Sigmoid colon (tissue), 7 donors: ENCODE results near the gene LRRC2. TPM values are rescaled to one million over a fixed set of nuclear protein-coding genes. Genes with fewer than 3 reads are reported as not detected.

Experiments used
- DNase-seq: peaks from one replicate; pipeline ENCODE4 v3.0.0-alpha.2; 2019
- H3K27ac ChIP-seq, 4 donors: fragments of 200-600 bp; sonication (generic); one replicate each; pipeline ENCODE4 v1.5.1; 2016 to 2019; ENCODE audit warnings: mild to moderate bottlenecking in 1 of 4
- H3K27me3 ChIP-seq, 3 donors: fragments of 200-600 bp; sonication (generic); one replicate each; pipeline ENCODE4 v1.5.1; 2019; ENCODE audit warnings: mild to moderate bottlenecking in 1 of 3
- H3K36me3 ChIP-seq, 4 donors: fragments of 200-600 bp; sonication (generic); one replicate each; pipeline ENCODE4 v1.5.1; 2016 to 2019
- H3K4me1 ChIP-seq, 4 donors: fragments of 200-600 bp; sonication (generic); one replicate each; pipeline ENCODE4 v1.5.1; 2017 to 2019
- H3K4me3 ChIP-seq, 4 donors: fragments of 200-600 bp; sonication (generic); one replicate each; pipeline ENCODE4 v1.5.1; 2017 to 2019; ENCODE audit warnings: mild to moderate bottlenecking in 2 of 4, moderate library complexity in 1 of 4
- H3K9me3 ChIP-seq, 4 donors: fragments of 200-600 bp in 3 of 4; sonication (generic) in 3 of 4; one replicate each; pipeline versions ENCODE4 v1.5.1 to v1.6.1; 2013 to 2019
- EP300 ChIP-seq, 4 donors: sonication (generic); formaldehyde crosslinking; IDR thresholded peaks; one replicate each; pipeline ENCODE4 v1.6.1; 2017; ENCODE audit warnings: antibody characterized with exemption in 4 of 4
- POLR2A ChIP-seq, 2 donors: fragments of 450-650 bp; IDR thresholded peaks; one replicate each; pipeline ENCODE4 v1.6.1; 2016; ENCODE audit warnings: antibody characterized with exemption in 2 of 2, mild to moderate bottlenecking in 2 of 2, moderate library complexity in 2 of 2
- POLR2AphosphoS5 ChIP-seq, 4 donors: sonication (generic); formaldehyde crosslinking; IDR thresholded peaks; one replicate each; pipeline ENCODE4 v1.6.1; 2017; ENCODE audit warnings: antibody characterized with exemption in 4 of 4
- WGBS, 2 donors: extraction: QIAGEN DNeasy Blood & Tissue Kit; methylation state at CpG; one replicate each; pipeline ENCODE4 v1.1.7; 2013; 5-methylcytosine and 5-hydroxymethylcytosine counted together
- intact Hi-C: fragments of 100-400 bp; cut with DNase I; formaldehyde crosslinking; loops from one replicate; pipeline ENCODE4 v1.15.1; 2023
- polyA plus RNA-seq, 3 donors: library from polyadenylated mRNA; stranded (reverse); fragments of 200-250 nt; gene quantifications; one replicate each; pipeline ENCODE4 v1.2.3, GENCODE V29; 2013
- total RNA-seq, 4 donors: library from RNA; depleted of rRNA; stranded (reverse); fragments of >200 nt; gene quantifications; one replicate each; pipeline ENCODE4 v1.1.0, GENCODE V29; 2016
- TF ChIP-seq, protein P1 (sequence below), 4 experiments: fragments of 450-650 bp in 3 of 4; fragments of 200-600 bp in 1 of 4; IDR thresholded peaks; one replicate each; pipeline ENCODE4 v1.5.1; 2016 to 2019; ENCODE audit warnings: antibody characterized with exemption in 4 of 4, mild to moderate bottlenecking in 3 of 4, moderate library complexity in 2 of 4
- donor health status: healthy with polysubstance abuse.
- donor health status: Bipolar disorder and iron deficiency.
- donor health status: healthy.

The LRRC2 gene
- total and polyA plus RNA-seq, 7 donors, result 0.46 to 11.1 (median 3.6) TPM

DNA sequence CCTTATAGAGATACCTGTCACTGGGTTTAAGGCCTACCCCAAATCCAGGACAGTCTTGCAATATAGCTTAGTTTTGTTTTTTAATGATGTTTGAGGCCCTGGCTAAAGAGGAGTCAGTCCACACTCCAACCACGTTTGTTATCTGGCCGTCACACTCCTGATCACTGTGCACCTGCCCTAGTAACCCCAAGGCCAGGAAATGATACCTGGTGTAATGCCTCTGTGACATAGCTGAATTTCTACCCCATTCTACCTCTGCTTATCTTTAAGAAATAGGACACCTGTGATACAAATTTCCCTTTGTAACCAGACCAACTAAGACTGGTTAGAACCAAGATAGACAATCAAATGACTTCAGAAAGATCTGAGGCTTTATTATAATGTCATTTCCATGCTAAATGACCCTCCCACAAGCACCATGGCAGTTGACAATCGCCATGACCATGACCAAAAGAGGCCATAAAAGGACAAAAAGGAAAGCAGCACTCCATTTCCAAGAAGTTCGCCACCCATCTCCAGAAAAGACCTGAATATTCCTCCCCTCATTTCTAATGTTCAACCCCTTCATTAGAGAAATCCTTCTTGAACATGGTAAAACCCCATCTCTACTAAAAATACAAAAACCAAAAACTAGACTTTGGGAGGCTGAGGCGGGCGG, 73.1 kb downstream of the LRRC2 start:
- Histone ChIP-seq H3K27ac (no peak overlapping the region), H3K27me3 (no peaks in the 10 kb centered on the region), H3K36me3 (no peaks in the 10 kb centered on the region), H3K4me3 (no peak overlapping the region), H3K9me3 (no peaks in the 10 kb centered on the region), H3K4me1 (peaks cover 0 to 11% (median 11%) of the 10 kb centered on the region in 4 donors)
- 85 to 87% methylated on average over 6 of the region's 6 CpGs for WGBS, 2 donors
- intact Hi-C loops, result no loop called here
- TF ChIP-seq POLR2A (IDR thresholded peaks at IDR 0.05), result no peak
- no peak for TF ChIP-seq POLR2AphosphoS5 (IDR thresholded peaks at IDR 0.05)
- TF ChIP-seq, protein P1, sequence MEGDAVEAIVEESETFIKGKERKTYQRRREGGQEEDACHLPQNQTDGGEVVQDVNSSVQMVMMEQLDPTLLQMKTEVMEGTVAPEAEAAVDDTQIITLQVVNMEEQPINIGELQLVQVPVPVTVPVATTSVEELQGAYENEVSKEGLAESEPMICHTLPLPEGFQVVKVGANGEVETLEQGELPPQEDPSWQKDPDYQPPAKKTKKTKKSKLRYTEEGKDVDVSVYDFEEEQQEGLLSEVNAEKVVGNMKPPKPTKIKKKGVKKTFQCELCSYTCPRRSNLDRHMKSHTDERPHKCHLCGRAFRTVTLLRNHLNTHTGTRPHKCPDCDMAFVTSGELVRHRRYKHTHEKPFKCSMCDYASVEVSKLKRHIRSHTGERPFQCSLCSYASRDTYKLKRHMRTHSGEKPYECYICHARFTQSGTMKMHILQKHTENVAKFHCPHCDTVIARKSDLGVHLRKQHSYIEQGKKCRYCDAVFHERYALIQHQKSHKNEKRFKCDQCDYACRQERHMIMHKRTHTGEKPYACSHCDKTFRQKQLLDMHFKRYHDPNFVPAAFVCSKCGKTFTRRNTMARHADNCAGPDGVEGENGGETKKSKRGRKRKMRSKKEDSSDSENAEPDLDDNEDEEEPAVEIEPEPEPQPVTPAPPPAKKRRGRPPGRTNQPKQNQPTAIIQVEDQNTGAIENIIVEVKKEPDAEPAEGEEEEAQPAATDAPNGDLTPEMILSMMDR (IDR thresholded peaks at IDR 0.05), result no peak
- TF ChIP-seq EP300 (IDR thresholded peaks at IDR 0.05), result no peak
- DNase-seq, result no peak

DNA sequence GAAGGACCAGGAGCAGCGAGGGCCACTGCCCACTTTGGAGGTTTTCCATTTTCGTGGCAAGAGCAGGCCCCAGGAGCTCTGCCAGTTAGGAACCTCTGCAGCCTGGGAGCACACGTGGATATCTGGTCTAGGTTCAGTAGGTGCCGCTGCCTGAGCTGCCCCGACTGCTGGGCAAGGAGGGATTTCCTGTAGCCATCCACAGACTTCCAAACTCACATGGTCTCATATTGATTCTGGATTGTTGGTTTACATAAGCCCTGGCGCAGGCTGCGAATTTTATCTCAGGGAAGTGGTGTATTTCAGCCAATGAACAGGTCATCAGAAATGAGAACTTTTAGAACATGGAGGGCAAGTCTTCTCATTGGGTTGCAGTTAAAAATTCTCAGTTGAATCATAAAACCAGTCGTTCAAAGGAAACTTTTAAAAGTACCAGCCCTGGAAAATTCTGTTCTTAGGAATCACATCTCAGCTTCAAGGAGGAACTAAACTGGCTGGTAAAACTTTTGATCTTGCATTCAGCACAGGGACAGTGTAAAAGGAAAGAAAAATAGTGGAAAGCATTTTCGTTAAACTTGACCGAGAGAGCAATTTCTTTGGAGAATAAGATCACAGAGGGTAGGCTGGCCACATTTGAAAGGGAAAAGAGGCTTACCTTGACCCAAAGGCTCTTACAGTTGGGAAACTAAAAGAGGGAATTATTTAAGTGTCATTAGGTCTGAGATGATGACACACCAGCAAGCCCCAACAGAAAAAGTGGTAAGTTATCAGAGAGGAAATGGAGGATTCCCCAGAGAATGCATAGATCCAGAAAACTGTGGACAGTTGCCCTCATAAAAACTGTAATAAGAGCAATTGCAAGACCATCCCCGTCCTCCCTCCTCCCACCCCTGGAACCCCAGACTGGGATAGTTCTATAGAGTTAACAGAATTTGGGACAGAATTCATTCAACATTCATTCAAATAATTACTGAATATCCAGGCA, 74.7 kb downstream of the LRRC2 start:
- intact Hi-C loops, result no loop called here
- Histone ChIP-seq H3K4me3 (no peak overlapping the region), H3K36me3 (no peaks in the 10 kb centered on the region), H3K27ac (no peak overlapping the region), H3K4me1 (peaks cover 0 to 11% (median 8%) of the 10 kb centered on the region in 4 donors), H3K27me3 (no peaks in the 10 kb centered on the region), H3K9me3 (no peaks in the 10 kb centered on the region)
- no peak for TF ChIP-seq POLR2AphosphoS5 (IDR thresholded peaks at IDR 0.05)
- no peak for TF ChIP-seq EP300 (IDR thresholded peaks at IDR 0.05)
- TF ChIP-seq, protein P1 (IDR thresholded peaks at IDR 0.05), result no peak
- no peak for TF ChIP-seq POLR2A (IDR thresholded peaks at IDR 0.05)
- WGBS, 2 donors, result 76 to 86% methylated on average over 11 of the region's 11 CpGs
- DNase-seq, result no peak

DNA sequence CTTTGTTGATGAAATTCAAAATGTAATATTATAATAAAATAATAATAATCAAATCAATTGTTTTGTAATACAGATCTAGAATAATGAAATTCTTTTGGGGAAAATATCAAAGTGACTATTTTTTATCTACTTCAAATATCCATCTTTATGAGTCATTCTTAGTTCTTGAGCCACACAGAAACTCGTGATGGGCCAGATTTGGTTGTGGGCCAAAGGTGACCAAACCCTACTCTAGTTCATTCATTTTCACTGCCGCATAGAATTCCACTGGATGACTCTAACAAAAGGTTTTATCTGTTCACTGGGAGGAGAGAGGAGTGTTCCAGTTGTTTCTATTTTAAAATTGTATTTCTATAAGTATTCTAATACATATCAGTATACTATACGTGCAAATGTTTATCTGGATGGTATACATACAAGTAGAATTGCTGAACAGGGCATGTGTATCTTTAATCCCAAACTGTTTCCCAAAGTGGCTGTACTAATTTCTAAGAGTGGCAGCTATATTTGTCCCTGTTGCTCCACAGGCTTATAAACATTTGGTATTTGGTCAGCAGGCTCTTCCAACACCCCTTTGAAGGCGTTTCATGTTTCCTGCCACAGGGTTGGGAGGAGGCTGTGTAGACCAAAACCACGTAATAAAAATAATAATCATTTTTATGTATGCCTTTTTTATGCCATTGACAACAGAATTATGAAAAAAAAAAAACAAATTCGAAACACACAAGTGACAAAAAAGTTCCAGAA, 75.6 kb downstream of the LRRC2 start:
- H3K27me3 ChIP-seq, result no peaks in the 10 kb centered on the region

DNA sequence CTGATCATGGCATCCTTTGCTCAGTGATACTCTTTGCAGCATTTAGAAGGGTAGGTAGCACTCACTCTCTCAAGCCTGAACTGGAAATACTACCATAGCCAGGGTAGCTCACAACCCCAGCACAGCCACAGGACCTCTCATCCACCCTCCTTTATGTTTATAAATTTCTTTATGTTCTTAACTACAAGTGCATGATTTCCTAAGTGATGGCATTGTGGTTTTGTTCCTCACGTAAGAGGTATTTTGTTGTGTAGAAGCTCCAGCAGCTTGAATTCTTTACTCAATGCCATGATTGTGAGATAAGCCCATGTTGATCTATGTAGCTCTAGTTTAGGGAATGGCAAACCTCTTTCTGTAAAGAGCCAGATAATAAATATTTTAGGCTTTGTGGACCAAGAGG, 76.2 kb downstream of the LRRC2 start:
- no peak for DNase-seq
- WGBS, 2 donors, result 68 to 84% methylated on average over 1 of the region's 1 CpG
- intact Hi-C loops, result loop anchor here (2.0 to 5.0 kb wide), 2 partner anchors 67 to 141 kb away; no protein-coding TSS in a partner anchor
- Histone ChIP-seq H3K9me3 (no peaks in the 10 kb centered on the region), H3K4me1 (peaks cover 0 to 8% (median 5%) of the 10 kb centered on the region in 4 donors), H3K36me3 (no peaks in the 10 kb centered on the region), H3K27ac (no peak overlapping the region), H3K27me3 (no peaks in the 10 kb centered on the region), H3K4me3 (no peak overlapping the region)
- TF ChIP-seq EP300 (IDR thresholded peaks at IDR 0.05), result no peak

More for the DNA sequence above, 75.6 kb downstream of the LRRC2 start:
- no peak for DNase-seq
- TF ChIP-seq EP300 (IDR thresholded peaks at IDR 0.05) (no peak), POLR2AphosphoS5 (IDR thresholded peaks at IDR 0.05) (no peak), POLR2A (IDR thresholded peaks at IDR 0.05) (no peak)
- TF ChIP-seq, protein P1 (IDR thresholded peaks at IDR 0.05), result no peak
- intact Hi-C loops, result no loop called here
- no peak overlapping the region for H3K27ac ChIP-seq
- no peaks in the 10 kb centered on the region for H3K36me3 ChIP-seq
- H3K4me1 ChIP-seq, result peaks cover 0 to 8% (median 5%) of the 10 kb centered on the region in 4 donors
- H3K9me3 ChIP-seq, result no peaks in the 10 kb centered on the region
- 77 to 81% methylated on average over 6 of the region's 6 CpGs for WGBS, 2 donors
- no peak overlapping the region for H3K4me3 ChIP-seq
